SK-N-MC (cell line): Measurements from ENCODE around the gene ATP4B.

ENCODE experiments used
- DNase-seq: peaks from one replicate; pipeline ENCODE4 v3.0.0-alpha.2; 2011; ENCODE audit warnings: low read depth, low spot score
- H3K27ac ChIP-seq: fragments of 200-600 bp; sonication (generic); 2 replicates; pipeline ENCODE4 v1.5.1; 2016; ENCODE audit warnings: mixed run types
- H3K36me3 ChIP-seq: fragments of 200-600 bp; sonication (generic); 2 replicates; pipeline ENCODE4 v1.6.1; 2017; ENCODE audit warnings: antibody characterized with exemption, low read length, mixed read lengths; ENCODE audit not compliant: insufficient read depth
- H3K4me3 ChIP-seq: fragments of 200-600 bp; sonication (generic); 2 replicates; pipeline ENCODE4 v1.5.1; 2016
- H3K9ac ChIP-seq: fragments of 200-600 bp; sonication (generic); 2 replicates; pipeline ENCODE4 v1.8.0; 2017; ENCODE audit warnings: mixed run types, mixed read lengths; ENCODE audit not compliant: insufficient read length
- H3K9me3 ChIP-seq: fragments of 200-600 bp; sonication (generic); 2 replicates; pipeline ENCODE4 v1.6.1; 2017; ENCODE audit warnings: low read depth, mild to moderate bottlenecking, antibody characterized with exemption, low read length, moderate library complexity, mixed read lengths
- EZH2 ChIP-seq: fragments of 200-600 bp; sonication (generic); IDR thresholded peaks from one replicate; pipeline ENCODE4 v1.6.1; 2017; ENCODE audit warnings: antibody characterized with exemption
- FOXP2 ChIP-seq: optimal IDR thresholded peaks from 2 replicates; pipeline ENCODE3; 2011; ENCODE audit warnings: mild to moderate bottlenecking, moderate library complexity; ENCODE audit not compliant: insufficient read depth; ENCODE audit errors: extremely low read length, control extremely low read depth
- POLR2AphosphoS5 ChIP-seq: IDR thresholded peaks from 2 replicates; pipeline ENCODE4 v1.6.1; 2012; ENCODE audit warnings: mild to moderate bottlenecking, low read depth, low read length, borderline replicate concordance

The ATP4B gene

DNA sequence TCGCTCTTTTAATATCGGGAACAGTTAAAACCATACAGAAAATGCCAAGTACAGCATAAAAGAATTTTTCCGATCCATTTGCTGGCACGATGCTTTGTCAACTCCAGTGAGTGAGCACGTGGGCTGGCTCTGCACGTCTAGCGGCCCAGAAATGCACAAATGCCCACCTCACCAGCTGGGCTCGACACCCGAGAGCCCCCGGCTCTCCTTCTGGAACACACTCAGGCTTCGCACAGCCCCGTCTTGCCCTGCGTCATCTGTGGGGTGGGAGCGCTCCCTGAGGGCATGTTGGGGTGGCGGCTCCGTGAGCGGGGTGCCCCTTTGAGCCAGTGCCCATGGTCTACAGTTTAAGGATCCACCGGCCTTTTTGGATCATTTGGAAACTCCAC, 24.5 kb downstream of the ATP4B start:
- Histone ChIP-seq H3K4me3 (no peak overlapping the region), H3K36me3 (peaks cover 97% of the 10 kb centered on the region), H3K9me3 (no peaks in the 10 kb centered on the region), H3K9ac (no peak overlapping the region), H3K27ac (no peak overlapping the region)
- TF ChIP-seq FOXP2 (no peak), POLR2AphosphoS5 (no peak), EZH2 (no peak)
- DNase-seq = no peak

DNA sequence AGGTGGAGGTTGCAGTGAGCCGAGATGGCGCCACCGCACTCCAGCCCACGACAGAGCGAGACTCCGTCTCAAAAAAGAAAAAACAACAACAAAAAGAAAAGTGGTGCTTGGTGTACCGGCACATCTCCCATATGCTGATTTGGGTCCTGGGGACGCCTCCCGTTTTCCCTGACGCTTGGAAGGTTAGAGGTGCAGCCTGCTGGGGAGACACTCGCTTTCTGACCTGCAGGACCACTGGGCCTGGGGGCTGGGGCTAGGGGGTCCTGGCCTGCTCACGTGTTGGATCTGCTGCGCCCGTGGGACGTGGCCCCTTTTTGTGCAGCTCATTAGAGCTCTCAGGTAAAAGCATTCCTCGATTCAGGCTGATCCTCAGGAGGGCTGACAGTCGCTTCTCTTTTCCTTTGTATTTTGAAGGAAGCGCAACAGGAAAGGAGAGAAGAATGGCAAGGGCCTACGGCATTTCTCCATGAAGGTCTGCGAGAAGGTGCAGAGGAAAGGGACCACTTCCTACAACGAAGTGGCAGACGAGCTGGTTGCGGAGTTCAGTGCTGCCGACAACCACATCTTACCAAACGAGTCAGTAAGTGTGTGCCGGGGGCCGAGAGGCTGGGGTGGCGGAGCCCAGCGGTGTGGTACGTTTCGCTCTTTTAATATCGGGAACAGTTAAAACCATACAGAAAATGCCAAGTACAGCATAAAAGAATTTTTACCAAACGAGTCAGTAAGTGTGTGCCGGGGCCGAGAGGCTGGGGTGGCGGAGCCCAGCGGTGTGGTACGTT, 25.1 kb downstream of the ATP4B start:
- Histone ChIP-seq H3K36me3 (peaks cover 97% of the 10 kb centered on the region), H3K4me3 (no peak overlapping the region), H3K9me3 (no peaks in the 10 kb centered on the region), H3K9ac (no peak overlapping the region), H3K27ac (no peak overlapping the region)
- DNase-seq = no peak
- TF ChIP-seq EZH2 (no peak), FOXP2 (no peak), POLR2AphosphoS5 (no peak)

DNA sequence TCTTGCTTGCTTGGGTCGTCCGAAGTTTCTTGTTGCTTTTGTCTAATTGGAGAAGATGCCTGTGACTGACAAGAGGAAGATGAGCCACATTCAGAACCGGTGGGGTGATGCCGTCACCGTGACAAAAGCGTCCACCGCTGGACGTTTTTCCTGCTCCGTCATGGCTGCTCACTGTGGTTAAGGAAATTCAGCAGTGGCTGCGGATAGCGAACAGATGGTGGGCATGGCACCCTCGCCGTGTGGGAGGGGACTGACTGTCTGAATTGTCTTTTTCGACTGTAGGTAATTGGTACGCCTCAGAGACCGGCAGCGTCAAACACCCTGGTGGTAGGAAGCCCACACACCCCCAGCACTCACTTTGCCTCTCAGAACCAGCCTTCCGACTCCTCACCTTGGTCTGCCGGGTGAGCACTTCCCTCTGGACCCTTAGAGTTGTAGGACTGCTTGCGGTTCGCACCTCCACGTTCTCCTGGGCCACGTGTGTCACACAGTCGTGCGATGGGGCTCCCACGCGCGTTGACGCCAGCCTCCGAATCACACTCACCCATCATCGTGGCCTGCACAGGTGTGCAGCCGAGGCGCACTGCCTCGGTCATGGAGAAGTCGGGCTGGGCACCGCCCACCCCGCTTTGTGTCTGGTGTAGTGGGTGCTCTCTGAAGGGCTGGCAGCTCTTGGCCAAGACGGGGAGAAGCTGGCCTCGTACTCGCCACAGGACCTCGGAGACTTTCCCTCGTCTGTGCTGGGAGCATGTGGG, 26.5 kb downstream of the ATP4B start:
- H3K27ac ChIP-seq = no peak overlapping the region
- no peak overlapping the region for H3K4me3 ChIP-seq
- H3K36me3 ChIP-seq = peaks cover 97% of the 10 kb centered on the region
- no peak overlapping the region for H3K9ac ChIP-seq
- H3K9me3 ChIP-seq = no peaks in the 10 kb centered on the region
- DNase-seq = no peak
- TF ChIP-seq EZH2 = no peak
- no peak for TF ChIP-seq FOXP2
- TF ChIP-seq POLR2AphosphoS5 = no peak

DNA sequence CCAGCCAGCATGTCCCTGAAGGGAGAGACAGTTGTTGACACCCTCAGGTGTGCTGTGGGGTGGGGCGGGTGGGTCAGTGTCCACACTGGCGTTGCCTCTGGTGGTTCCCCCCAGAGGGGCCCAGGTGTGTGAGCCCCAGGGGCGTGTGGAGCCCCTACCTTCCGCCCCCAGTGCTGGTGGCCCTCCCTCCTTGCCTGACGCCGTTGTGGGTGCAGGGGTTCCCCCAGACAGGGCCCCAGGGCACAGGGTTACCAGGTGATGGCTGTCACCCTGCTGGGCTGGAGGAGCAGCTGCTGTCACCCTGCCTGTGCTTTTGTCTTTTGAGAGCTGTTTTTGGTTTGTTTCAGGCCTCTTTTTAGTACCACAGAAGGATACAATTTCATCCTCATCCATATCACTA, 27.2 kb downstream of the ATP4B start:
- no peak for DNase-seq
- Histone ChIP-seq H3K9ac (no peak overlapping the region), H3K27ac (no peak overlapping the region), H3K9me3 (no peaks in the 10 kb centered on the region), H3K4me3 (no peak overlapping the region), H3K36me3 (peaks cover 93% of the 10 kb centered on the region)
- no peak for TF ChIP-seq FOXP2
- TF ChIP-seq POLR2AphosphoS5 = no peak
- TF ChIP-seq EZH2 = no peak

DNA sequence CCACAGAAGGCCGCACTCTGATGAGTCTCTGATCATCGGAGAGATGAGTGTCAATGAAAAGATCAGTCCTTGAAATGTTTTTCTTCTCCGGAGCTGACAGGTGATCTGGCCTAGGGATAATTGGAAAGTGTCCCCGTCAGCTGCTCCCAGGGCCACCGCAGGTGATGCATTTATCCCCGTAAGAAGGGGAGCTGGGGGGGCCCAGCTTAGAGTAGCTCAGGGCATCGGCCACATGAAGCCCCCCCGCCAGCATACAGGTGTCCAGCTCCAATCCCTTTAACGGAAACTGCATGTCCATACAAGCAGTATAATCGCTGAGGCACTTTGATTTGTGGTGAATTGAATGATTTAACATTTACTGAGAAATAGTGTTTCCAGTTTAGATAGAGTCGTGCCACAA, 27.7 kb downstream of the ATP4B start:
- TF ChIP-seq EZH2 (no peak), FOXP2 (no peak), POLR2AphosphoS5 (no peak)
- DNase-seq = no peak
- peaks cover 92% of the 10 kb centered on the region for H3K36me3 ChIP-seq
- H3K4me3 ChIP-seq = no peak overlapping the region
- H3K9ac ChIP-seq = no peak overlapping the region
- no peaks in the 10 kb centered on the region for H3K9me3 ChIP-seq
- no peak overlapping the region for H3K27ac ChIP-seq

DNA sequence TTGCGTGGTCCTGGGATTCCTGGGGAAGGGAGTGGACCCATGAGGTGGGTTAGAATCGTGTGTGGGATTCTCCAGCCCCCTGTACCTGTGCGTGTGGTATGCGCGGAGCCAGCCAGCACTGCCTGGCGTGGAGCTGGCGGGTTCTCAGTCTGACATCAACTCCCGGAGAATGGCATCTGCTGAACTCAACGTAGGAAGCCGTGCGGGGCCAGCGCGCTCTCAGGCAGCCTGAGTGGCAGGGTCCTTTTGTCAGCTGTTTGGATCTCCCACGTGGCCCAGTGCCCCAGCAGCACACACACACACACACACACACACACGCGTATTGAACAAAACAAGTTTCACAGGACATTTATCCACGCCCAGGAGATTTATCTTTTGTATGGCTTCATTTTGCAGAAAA, 28.1 kb downstream of the ATP4B start:
- Histone ChIP-seq H3K4me3 (no peak overlapping the region), H3K36me3 (peaks cover 91% of the 10 kb centered on the region), H3K9ac (no peak overlapping the region), H3K9me3 (no peaks in the 10 kb centered on the region), H3K27ac (no peak overlapping the region)
- no peak for TF ChIP-seq POLR2AphosphoS5
- TF ChIP-seq EZH2 = no peak
- no peak for TF ChIP-seq FOXP2
- DNase-seq = no peak

DNA sequence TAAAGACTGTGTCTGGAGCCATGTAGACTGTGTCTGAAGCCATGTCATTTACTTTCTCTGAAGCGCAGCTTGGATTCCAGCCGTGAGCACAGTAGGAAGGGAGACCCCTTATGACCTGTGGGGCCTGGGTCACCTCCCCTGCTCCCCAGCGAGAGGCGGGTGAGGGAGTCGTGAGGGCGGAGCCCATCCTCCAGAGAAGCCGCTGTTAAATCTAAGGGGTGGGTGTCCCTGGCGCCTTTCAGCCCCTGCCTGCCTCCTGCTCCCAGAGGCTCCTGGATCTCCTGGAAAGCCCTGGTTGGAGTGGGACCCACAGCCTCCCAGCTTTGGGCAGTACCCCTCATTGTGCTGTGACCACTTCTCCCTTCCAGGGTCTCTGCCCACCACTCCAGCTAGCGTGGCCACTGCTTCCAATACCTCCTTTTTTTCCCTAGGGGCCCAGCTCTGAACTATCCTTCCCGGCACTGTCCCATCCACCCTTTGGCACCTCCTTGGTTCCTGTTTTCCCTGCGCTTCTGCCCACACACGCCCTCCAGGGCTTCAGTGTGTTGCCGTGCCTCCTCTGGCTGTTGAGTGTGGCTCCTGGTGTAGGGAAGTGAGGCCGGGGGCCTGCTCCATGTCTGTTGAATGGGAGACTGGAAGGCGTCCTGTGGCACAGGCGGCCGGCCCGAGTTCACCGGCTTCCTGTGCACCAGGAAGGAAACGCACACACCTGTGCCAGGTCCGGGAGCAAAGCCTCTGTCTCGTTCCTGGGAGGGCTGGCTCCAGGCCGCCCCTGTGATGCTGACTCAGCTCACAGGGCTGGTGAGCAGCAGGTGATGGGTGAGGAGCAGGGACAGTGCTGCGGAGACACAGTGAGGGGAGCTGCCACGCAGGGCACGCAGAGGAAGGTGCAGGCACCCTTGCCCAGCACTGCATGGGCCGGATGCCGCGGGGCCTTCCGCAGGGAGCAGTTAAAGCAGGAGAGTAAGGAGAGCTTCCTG, 29.4 kb downstream of the ATP4B start:
- no peak overlapping the region for H3K9ac ChIP-seq
- no peak for DNase-seq
- H3K9me3 ChIP-seq = no peaks in the 10 kb centered on the region
- H3K4me3 ChIP-seq = no peak overlapping the region
- no peak overlapping the region for H3K27ac ChIP-seq
- TF ChIP-seq EZH2 = no peak
- TF ChIP-seq POLR2AphosphoS5 = no peak
- TF ChIP-seq FOXP2 = no peak
- peaks cover 89% of the 10 kb centered on the region for H3K36me3 ChIP-seq

DNA sequence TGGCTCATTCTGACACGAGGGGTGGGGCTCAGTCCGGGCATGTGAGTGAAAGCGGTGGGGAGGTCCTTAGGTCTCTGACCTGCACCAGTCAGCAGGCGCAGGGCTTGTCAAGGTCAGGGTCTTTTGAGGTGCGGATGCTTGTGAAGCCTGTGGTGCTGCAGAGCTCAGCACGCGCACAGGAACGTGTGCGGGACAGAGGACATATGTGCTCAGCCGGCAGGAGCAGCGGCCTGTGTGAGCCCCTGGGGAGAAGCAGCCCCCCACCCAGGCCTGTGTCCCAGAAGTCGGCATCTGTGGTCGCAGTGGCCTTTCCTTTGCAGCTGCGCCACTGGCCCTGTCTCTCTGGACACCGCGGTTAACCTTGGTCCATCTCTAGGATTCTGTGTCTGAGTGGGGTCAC, 30.9 kb downstream of the ATP4B start:
- DNase-seq = no peak
- H3K9ac ChIP-seq = no peak overlapping the region
- no peak overlapping the region for H3K27ac ChIP-seq
- peaks cover 88% of the 10 kb centered on the region for H3K36me3 ChIP-seq
- no peak overlapping the region for H3K4me3 ChIP-seq
- no peaks in the 10 kb centered on the region for H3K9me3 ChIP-seq
- no peak for TF ChIP-seq POLR2AphosphoS5
- TF ChIP-seq EZH2 = no peak
- no peak for TF ChIP-seq FOXP2
